HG03103 (cell line): ENCODE data around the gene GET3.

Source experiments
- ATAC-seq: cut with Tn5 transposase; IDR thresholded peaks from one replicate; pipeline ENCODE4 v1.9.1; 2021; ENCODE audit warnings: low read depth; ENCODE audit not compliant: unreplicated experiment

Gene GET3

DNA sequence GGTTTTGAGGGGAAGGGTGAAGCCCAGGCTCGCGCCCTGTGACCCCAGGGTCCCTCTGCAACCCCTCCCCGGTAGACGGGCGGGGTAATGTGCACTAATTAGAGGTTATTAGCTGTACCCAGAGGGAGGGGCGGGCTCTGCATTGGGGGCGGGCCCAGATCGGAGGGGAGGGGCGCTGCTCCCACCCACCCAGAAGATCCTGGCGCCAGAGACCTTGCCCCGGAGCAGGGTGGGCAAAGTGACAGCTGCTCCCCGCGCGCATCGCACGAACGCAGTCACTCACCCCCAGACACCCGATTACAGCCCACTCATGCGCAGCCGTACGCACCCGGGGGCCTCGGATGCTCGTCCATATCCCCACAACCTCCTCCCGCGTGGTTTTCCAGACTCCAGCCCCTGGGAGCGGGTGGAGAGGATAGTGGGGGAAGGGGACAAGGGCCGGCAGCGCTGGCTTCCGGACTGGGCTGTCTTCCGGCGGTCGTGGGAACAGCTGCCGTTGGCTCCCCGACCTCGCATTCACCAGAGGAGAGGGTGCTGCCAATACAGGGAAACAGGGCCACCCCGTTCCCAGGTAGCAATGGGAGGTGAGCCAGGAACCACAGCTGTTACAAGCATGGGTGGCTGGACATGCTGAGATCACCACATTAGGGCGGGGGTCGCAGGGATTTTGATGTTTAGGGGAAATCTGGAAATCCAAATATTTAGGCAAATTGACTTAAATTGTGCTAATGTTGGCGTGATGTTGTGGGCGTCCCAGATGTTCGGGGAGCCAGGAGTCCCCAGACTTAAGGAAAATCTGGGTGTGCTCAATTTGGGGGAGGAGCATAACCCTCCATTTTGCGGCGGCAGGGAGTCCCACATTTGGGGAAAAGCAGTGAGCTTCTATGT lies 41.0 kb downstream of the GET3 start:
- no peak for ATAC-seq

DNA sequence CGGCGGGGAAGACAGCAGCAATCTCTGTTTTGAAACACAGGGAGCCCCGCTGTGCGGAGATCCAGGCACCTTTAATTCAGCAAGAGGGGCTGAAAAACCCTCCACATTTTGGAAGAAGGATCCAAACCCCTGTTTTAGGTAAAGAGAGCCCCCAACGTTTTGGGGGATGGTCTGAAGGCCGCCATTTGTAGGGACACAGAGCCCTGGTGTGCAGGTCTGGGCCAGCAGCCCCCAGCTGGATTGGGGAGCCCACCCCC lies 41.5 kb downstream of the GET3 start:
- ATAC-seq: no peak

GRCh38 chr19:12779162-12779993 lies 42.1 kb downstream of the GET3 start:
- ATAC-seq: no peak

- ATAC-seq: no peak
Observed at GRCh38 chr19:12782174-12782423, 44.8 kb downstream of the GET3 start.

DNA sequence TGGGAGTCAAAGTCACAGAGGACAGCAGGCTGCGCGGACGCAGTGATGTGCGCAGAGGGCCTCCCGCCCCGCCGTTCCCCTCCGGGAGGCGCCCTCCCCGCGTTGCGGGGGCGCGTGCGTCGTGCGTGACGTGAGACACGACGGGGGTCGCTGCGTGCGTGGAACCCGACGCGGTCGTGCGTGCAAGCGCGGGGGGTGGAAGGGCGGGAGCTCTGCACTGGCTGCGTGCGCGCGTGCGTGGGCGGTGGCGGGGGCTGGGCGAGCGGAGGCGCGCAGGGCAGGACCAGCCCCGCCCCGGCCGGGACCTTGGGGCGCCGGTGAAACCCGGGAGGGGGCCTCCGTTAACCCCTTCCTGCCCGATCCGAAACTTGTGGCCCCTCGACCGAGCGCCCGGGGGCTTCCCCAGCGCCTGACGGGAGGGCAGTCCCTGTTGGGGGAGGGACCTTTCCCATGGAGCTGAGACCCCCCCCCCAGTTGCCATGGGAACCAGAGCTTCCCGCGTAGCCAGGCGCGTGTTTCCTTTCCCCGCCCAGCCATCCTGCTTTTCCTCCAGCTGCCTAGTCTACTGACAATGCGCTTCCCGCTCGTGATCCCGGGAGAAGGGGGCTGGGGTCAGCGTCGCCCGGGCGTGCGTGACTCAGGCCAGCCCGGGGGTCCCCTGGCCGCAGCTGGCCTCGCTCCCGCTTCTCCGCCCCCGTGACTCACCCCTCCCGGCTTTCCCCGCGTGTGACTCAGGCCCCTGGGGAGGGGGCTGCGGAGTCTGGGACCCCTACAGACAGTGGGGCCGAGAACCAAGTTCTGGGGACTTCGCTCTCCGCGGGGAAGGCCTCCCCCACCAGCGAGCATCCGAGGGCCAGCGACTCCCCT lies 45.4 kb downstream of the GET3 start:
- peak; percentile 39 for ATAC-seq

- no peak for ATAC-seq
Observed at GRCh38 chr19:12783291-12783848, 46.1 kb downstream of the GET3 start.

GRCh38 chr19:12783849-12784393 lies 46.6 kb downstream of the GET3 start:
- ATAC-seq: no peak

DNA sequence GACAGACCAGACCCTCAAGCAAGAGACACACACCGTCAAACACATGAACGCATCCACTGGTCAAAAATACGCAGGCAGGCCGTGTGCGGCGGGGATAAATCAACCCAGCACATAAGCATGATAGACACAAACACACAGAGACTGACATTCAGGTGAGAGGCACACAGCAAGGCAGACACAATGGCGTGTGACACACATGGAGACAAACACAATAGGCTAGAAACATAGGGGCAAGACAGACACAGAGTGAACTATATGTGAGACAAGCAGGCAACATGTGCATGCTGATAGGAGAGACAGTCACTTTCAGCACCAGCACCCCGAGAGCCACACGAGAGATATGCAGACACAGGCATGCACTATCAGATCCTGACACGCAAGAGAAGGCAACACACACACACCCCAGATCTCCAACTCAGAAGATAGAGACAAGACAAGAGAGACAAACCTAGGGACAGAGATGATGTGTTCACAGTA lies 47.1 kb downstream of the GET3 start:
- ATAC-seq: no peak

- no peak for ATAC-seq
Observed at GRCh38 chr19:12784871-12785430, 47.7 kb downstream of the GET3 start.

- no peak for ATAC-seq
Observed at GRCh38 chr19:12785431-12786031, 48.2 kb downstream of the GET3 start.

DNA sequence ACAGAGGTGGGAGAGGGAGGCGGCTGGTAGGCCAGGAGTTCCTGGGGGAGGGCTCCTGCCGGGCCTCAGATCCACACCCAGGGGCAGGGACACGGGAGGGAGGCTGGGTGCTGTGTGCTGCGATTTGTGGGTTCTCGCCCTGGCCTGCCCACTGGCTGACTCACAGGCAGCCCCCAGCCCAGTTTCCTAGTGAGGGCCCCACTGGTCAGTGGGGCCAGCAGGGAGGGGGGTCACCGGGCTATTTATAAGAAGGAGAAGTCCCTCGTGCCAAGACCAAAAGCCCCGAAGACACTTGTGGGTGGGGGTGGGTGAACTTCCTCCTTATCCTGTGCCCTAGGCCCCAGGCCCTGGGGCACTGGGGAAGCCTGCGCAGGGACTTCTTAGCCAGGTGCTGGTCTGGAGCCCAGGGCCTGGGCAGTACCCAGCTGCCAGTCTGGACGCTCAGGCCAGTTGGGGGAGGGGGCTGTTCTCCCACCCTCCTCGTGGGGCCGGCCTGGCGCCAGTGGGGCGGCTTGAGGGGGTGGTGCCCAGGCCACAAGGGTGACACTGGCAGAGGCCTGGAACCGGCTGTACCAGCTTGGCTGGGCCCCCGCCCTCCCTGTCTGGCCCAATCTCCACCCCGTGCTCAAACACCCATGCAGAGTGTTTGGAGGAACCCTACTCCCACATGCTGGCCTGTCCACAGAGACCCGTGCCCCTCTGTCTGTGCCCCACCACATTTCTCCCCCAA lies 49.0 kb downstream of the GET3 start:
- ATAC-seq: no peak

DNA sequence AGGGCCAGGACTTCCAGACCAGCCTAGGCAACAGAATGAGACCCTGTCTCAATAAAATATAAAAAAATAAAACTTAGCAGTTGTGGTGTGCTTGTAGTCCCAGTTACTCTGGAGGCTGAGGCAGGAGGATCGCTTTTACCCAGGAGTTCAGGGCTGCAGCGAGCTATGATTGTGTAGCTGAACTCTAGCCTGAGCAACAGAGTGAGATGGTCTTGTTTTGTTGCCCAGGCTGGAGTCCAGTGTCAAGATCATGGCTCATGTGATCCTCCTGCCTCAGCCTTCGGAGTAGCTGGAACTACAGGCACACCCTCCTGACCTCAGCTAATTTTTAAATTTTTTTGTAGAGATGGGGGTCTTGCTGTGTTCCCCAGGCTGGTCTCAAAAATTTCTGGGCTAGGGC lies 49.7 kb downstream of the GET3 start:
- no peak for ATAC-seq

DNA sequence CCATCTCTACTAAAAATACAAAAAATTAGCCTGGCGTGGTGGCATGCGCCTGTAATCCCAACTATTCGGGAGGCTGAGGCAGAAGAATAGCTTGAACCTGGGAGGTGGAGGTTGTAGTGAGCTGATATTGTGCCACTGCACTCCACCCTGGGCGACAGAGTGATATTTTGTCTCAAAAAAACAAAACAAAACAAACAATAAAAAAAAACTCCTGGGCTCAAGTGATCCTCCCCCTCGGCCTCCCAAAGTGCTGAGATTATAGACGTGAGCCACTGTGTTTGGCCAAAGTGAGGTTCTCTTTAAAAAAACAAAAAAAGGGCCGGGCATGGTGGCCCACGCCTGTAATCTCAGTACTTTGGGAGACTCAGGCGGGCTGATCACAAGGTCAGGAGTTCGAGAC lies 50.2 kb downstream of the GET3 start:
- no peak for ATAC-seq

DNA sequence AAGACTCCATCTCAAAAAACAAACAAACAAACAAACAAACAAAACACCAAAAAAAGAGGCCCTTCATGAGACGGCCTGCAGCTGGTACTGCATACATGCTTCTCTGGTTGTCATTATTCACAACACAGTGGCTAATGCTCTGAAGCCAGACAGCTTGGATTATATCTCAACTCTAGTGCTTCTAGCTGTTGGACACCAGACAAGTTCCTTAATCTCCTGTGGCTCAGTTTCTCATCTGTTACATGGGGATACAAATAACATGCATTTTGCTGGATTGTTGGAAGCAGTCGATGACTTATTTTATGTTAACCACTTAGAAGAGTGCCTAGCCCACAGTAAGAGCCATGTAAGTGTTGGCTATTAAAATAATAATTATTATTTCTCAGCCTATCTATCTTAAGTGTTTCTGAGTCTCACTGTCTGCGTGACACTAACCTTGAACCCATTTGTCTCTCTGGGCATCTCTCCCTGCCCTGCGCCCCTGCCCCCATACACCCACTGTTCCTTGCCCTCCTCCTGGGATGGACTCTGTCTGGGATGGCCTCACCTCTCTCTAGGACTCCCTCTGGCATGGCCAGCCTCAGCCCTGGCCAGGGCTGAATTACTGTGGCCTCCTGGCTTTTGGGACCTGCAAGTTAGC lies 50.9 kb downstream of the GET3 start:
- ATAC-seq: no peak

DNA sequence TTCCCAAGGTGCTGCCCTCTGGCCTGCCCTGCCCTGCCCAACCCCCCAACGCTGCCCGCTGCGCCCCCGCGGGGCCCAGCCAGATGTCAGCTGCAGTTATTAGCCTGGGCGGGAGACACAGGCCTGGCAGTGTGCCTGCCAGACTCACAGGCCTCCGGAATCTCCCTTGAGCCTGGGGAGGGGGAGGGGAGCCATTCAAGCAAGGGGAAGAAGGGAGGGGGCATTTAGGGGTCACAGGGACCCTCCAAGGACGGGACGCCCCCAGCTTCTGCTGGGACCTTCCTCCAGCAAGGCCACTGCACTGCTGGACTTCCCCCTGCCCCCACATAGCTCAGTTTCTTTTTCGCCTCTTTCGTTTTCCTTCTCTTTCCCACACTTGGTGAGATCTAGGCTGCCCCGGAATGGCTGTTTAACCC lies 51.4 kb downstream of the GET3 start:
- ATAC-seq: no peak

DNA sequence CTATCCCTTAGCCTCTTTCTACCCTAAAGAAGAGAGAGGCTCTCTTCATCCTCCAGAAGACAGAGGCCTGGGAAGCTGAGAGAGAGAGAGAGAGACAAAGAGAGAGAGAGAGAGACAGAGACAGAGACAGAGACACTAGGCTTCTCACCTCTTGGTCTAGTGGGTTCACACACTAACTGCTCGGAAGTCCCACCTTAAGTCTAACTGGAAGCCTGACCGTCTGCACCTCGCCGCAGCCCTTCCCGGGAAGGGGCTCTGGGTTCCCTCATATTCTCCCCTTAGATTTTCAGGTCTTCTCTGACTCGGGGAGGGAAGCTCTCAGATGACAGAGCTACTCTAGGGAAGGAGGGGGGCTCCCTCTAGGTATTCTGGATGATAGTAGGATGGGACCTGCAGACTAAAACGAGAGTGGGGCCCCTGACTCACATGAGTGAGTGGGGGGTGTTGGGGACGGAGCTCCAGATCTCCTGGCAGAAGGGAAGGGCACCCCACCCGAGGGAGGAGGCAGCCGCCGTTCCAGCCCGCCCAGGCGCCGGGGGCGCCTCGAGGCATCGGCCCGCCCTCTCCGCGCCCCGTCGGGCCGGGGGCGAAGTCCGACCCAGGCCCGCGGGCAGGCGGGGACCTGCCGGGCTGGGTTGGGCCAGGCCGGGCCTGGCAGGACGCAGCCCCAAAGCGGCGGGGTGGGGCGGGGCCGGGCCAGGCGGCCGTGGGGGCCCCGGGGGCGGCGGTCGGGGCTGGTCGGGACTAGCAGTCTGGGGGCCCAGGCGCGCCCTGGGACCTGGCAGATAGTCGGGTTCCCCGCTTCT lies 52.0 kb downstream of the GET3 start:
- ATAC-seq: no peak

DNA sequence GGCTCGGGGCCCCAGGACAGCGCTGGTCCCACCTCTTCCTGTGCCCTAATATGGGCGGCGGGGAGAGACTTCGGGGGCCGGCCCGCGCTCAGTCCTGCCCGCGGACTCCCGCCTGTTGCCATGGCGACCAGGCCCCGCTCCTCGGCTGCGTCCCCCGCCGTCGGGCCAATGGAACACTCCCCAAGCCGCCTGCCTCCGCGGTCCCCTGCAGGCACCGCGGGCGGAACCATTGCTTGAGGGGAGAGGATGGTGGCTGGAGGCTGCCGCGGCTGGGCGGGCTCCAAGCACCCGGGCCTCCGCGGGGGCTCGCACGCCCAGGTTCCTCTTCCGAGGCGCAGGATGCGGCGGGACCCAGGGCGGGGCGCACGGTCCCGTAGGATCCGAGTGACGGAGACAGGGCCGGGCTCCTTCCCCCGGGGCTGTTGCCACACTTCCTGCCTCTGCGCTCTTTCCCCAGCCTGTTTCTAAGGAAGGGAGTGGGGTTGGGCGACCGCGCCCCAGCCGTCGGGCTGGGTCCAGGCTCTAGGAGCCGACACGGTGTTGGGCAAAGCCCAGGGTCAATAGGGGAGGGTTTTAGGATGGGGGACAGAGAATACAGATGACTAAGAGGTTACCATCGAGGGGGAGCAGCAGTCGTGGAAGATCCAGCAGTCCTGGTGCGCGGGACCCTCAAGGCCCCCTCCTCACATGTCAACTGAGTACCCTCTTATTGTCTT lies 52.8 kb downstream of the GET3 start:
- peak; percentile 39 for ATAC-seq
